HG03571 (cell line): ENCODE data around the gene PEX3.

Experiments
- ATAC-seq: cut with Tn5 transposase; IDR thresholded peaks from one replicate; pipeline ENCODE4 v1.9.1; 2021; ENCODE audit not compliant: unreplicated experiment

Gene PEX3

DNA sequence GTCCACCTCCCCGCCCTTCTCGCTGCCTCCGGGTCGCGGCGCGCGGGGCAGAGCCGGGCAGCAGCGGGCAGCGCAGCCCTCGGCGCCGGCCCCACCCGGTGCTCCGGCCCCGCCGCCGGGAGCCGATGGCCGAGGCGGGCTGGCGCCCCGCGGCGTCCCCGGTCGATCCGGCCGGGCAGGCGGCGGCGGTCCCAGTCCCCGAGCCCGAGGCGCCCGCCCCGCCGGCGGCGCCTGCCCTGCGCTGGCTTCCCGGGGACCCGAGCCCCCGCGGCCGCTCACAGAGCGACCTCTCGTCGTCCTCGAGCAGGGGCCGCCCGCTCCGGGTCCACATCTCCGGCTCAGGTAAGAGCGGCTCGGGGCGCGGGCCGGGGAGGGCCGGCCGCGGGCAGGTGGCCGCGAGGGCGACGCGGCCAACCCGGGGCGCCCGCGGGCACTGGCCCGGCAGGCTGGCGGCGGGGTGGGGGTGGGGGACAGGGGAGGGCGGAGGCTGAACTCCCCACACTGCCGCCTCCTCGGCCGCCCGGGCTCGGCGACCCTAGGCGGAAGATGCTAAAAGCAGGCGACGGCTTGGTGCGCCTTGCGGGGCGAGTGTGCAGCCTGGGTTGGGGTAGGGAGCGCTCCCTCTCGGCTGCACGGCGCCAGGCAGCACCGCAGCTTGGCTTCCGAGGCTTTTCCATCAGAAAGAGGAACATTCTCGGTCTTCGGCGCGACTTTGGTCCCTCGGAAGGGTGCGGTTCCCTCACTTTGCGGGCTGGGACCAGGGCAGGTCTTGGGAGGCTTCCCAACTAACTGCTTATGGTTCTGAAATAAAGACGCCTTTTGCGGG lies 86.5 kb downstream of the PEX3 start:
- peak; percentile 58 for ATAC-seq

DNA sequence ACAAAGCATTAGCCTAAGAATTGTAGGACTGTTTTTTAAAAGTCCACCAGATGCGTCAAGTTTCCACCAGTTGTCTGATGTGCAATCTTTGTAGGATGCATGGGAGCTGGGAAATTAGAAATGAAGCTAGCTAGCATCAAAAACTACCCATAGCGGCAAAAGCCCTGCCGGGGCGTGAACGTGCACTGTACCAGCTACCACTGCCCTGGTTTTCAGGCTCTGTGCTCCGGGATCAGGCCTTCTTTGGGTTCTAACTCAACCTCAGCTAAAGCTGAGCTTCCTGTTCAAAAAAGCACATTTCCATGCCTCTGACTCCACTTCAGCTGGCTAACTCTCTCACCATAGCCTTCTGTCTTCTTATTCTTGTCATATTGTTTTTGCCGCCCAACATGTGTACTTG lies 87.8 kb downstream of the PEX3 start:
- no peak for ATAC-seq

DNA sequence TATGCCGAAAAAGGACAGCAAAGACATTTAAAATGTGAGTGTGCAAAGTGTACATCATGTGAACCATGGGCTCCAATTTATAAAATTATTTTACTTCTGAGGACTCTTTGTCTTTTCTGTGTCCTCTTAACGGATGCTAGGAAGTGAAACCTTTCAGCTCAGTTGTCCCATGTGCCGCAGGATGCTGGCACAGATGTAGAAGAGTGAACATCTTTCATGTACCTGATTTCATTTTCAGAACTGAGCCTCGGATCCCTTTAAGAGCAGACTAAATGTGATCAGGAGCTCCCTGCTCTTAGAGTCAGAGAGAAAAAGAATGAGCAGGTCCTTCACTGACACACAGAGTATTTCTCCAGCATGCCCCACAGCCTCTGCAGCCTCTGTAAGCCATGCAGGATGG lies 88.5 kb downstream of the PEX3 start:
- no peak for ATAC-seq

- ATAC-seq: no peak
These were observed 89.1 kb downstream of the PEX3 start for GRCh38 chr6:143539734-143540133.

DNA sequence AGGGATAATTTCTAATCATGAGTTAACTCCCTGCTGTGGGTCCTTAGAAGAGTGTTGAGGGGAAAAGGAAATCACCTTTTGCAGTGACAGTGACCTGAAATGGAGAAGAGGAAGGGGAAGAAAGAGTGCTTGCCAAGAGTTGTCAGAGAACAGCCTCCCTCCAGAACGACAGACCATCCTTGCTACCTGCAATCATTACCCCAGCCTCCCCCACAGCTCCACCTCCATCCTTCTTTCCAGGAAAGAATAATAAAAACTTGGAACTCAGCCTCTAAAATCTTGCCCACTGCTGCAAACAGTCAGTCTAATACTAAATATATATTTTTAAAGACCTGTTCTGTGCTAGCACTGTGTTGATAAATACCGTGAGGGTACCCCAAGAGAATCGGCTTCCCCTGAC lies 89.6 kb downstream of the PEX3 start:
- no peak for ATAC-seq
